Measurements from ENCODE around the gene CCNY. TPM values are rescaled to one million over a fixed set of nuclear protein-coding genes. Genes with fewer than 3 reads are reported as not detected.

Gene CCNY
- total RNA-seq, 1 donor from 2014 or later: 99.7 TPM

GRCh38 chr10:35575640-35576039 is 239.3 kb downstream of the CCNY start:
- no peak for DNase-seq (ENCODE audit: low read depth)

DNA sequence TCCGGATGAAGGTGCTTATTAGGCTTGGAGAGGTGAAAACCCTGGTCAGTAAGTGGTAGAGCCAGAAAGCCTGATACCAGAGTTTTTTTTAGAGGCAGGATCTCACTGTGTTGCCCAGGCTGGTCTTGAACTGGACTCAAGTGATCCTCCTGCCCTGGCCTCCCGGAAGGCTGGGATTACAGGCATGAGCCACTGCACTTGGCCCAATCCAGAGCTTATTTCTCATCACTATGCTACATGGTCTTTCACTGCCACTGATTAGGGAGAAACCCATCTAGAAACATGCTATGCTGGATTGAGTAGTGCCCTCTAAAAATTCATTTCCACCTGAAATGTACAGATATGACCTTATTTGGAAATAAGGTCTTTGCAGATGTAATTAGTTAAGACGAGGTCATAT is 240.4 kb downstream of the CCNY start:
- no peak for DNase-seq (ENCODE audit: low read depth)

GRCh38 chr10:35577926-35578617 is 241.8 kb downstream of the CCNY start:
- DNase-seq (ENCODE audit: low read depth): no peak

GRCh38 chr10:35578618-35578956 is 242.3 kb downstream of the CCNY start:
- DNase-seq (ENCODE audit: low read depth): peak; percentile 46

- no peak for DNase-seq (ENCODE audit: low read depth)
Measured at GRCh38 chr10:35579116-35579515, 242.8 kb downstream of the CCNY start.

GRCh38 chr10:35579726-35580422 is 243.6 kb downstream of the CCNY start:
- DNase-seq (ENCODE audit: low read depth): peak; percentile 91

DNA sequence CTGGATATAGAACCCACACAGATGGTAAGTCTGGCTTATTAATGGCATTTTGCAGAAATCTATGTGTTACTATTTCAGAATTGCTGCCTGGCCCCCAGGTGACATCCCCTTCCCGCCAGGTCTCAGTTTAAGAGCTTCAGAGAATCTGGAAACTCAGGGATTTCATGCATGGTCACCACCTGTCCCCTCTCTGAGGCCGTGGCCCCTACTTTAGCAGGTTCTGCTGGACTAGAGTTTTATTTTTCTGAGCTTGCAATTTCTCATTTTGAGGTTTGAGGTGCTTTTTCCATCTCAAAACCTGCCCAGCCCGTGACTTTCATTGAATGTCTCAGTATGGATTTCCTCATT is 244.1 kb downstream of the CCNY start:
- DNase-seq (ENCODE audit: low read depth): no peak

DNA sequence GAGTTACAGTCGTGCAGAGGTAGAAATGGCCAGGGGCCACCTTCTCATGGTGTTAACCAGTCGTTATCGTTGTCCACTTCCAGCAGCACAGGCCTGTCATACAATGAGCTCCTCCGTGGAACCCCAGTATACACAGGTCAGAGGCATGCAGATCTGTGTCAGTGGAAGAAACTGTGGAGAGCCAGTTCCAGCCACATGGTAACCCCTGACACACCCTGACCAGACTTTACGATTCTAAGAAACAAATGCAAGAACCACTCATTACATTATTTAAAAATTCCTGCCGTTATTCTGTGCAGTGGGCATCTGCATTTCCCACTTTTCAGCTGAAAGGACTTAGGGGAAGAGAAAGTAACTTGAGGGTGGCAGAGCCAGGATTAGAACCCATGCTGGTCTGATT is 245.3 kb downstream of the CCNY start:
- no peak for DNase-seq (ENCODE audit: low read depth)

- no peak for DNase-seq (ENCODE audit: low read depth)
Measured at GRCh38 chr10:35584946-35585345, 248.6 kb downstream of the CCNY start.

- no peak for DNase-seq (ENCODE audit: low read depth)
Measured at GRCh38 chr10:35585356-35585755, 249.0 kb downstream of the CCNY start.

DNA sequence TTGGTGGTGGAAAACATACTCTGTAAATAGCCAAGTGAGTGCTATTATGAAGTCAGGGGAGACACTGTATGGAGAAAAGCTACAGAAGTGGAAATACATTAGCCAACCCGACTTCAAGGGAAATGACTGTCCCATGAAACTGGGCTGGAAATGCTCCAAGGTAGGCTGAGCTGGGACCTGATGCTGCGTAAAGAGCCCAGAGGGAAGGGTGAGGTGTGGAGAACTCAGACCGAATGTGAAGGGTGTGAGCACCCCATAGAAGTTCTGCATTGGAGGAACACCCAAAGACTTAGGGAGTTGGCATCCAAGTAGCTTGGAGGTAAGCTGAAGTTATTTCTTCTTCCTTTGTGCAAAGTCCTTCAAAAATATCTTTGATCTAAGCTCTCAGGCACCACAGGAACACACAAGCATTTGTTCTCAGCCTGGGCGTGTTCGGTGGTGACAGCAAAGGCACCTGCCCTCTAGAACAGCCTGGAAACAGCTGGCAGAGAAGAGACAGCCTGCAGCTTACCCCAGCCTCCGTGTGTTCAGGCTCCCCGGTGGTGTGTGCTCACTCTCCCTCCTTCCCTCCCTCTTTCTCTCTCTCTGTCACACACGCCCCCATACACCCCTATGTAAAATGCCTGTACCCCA is 249.7 kb downstream of the CCNY start:
- peak; percentile 96 for DNase-seq (ENCODE audit: low read depth)

- peak; percentile 60 for DNase-seq (ENCODE audit: low read depth)
Measured at GRCh38 chr10:35588836-35589235, 252.5 kb downstream of the CCNY start.

GRCh38 chr10:35592441-35592840 is 256.1 kb downstream of the CCNY start:
- DNase-seq (ENCODE audit: low read depth): no peak

DNA sequence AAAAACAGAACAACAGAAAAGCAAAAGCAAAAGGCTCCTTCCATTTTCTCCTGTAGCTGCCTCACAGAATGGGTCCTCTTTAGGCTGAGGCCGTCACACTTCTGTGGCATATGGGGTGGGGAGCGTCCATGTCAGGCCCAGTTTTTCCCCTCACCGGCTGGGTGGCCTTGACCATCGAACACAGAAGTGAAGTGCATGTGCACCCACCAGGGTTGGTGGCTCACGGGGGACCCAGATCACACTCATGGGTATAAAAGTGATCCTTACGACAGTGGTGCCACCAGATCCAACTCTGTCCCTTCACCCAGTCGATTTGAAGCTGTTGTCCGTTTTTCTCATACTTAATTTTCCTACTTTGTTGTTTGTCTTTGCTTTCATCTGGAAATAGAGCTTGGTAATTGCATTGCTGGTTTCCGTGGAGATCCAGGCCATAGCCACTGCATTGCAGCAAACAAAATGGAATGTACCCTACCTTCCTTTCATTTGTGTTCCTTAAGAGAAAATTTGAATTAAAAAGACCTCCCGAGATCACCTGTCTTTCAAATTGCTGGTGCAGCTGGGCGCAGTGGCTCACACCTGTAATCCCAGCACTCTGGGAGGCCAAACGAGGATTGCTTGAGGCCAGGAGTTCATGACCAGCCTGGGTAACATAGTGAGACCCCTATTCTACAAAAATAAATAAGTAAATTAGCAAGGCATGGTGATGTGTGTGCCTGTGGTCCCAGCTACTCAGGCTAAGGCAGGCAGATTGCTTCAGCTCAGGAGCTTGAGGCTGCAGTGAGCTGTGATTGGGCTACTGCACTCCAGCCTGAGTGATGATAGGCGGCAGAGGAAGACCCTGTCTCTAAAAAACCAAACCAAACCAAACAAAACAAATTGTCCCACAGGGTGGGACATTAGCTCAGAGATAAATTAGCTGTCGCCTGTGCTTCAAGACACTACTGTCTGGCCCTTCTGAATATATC is 258.1 kb downstream of the CCNY start:
- DNase-seq (ENCODE audit: low read depth): no peak

DNA sequence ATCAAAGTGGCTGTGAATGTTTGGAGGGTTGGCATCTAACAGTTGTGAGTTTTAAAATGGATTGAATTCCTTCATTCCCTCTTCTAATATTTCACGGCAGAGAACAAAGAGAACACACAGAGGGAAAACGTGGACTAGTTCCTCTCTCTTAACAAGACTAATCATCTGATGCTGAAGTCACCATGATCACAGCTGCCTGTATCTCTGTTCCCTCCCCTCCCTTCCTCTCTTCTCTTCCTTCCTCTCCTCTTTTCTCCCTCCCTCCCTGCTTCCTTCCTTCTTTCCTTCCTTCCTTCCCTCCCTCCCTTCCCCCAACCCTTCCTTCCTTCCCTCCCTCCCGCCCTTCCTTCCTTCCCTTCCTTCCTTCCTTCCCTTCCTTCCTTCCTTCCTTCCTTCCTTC is 258.8 kb downstream of the CCNY start:
- DNase-seq (ENCODE audit: low read depth): no peak

GRCh38 chr10:35598379-35598778 is 262.1 kb downstream of the CCNY start:
- no peak for DNase-seq (ENCODE audit: low read depth)

DNA sequence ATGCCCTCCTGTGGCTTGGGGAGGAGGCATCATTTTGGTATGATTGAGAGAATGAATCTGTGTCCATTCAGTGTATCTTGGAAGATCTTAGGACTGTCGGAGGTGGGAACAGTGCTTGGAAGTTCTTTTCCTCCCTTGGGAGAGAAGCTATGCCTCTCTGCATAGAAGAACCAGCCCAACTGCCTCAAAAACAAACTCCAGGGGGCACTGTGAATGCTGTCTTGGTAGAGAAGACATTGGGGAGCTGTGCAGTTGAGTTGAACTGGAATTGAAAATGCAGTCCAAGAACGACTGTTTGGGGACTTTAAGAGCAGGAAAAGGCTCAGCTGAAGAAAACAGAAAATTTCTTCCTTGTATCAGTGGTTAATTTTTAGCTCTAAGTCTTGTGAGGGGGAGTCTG is 263.9 kb downstream of the CCNY start:
- no peak for DNase-seq (ENCODE audit: low read depth)

GRCh38 chr10:35605191-35605590 is 268.9 kb downstream of the CCNY start, which contains the start of gene GJD4:
Gene GJD4, plus strand, starts transcription at chr10:35605341. Its CDS starts 227 bp downstream, at chr10:35605568.
- DNase-seq (ENCODE audit: low read depth): peak; percentile 85

GRCh38 chr10:35606430-35606829 is 270.1 kb downstream of the CCNY start:
- peak; percentile 49 for DNase-seq (ENCODE audit: low read depth)

DNA sequence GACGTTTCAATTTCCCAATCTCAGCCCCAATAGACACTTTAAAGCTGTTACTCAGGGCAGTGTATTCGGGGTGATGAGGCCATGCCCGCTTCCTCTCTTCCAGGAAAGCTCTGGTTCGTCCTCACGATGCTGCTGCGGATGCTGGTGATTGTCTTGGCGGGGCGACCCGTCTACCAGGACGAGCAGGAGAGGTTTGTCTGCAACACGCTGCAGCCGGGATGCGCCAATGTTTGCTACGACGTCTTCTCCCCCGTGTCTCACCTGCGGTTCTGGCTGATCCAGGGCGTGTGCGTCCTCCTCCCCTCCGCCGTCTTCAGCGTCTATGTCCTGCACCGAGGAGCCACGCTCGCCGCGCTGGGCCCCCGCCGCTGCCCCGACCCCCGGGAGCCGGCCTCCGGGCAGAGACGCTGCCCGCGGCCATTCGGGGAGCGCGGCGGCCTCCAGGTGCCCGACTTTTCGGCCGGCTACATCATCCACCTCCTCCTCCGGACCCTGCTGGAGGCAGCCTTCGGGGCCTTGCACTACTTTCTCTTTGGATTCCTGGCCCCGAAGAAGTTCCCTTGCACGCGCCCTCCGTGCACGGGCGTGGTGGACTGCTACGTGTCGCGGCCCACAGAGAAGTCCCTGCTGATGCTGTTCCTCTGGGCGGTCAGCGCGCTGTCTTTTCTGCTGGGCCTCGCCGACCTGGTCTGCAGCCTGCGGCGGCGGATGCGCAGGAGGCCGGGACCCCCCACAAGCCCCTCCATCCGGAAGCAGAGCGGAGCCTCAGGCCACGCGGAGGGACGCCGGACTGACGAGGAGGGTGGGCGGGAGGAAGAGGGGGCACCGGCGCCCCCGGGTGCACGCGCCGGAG is 271.4 kb downstream of the CCNY start:
- no peak for DNase-seq (ENCODE audit: low read depth)

DNA sequence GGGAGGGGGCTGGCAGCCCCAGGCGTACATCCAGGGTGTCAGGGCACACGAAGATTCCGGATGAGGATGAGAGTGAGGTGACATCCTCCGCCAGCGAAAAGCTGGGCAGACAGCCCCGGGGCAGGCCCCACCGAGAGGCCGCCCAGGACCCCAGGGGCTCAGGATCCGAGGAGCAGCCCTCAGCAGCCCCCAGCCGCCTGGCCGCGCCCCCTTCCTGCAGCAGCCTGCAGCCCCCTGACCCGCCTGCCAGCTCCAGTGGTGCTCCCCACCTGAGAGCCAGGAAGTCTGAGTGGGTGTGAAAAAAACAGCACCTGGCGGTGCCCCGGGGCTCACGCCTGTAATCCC is 272.0 kb downstream of the CCNY start:
- no peak for DNase-seq (ENCODE audit: low read depth)
